Erythroblast (primary cell): ENCODE data around the gene GPHN.

ENCODE experiments used
- GATA1 ChIP-seq: IDR thresholded peaks from 2 replicates; pipeline ENCODE4 v1.6.1; 2011; ENCODE audit warnings: low read depth, mild to moderate bottlenecking, control low read depth, low read length, moderate library complexity
- POLR2A ChIP-seq: IDR thresholded peaks from 2 replicates; pipeline ENCODE4 v1.6.1; 2011; ENCODE audit warnings: mild to moderate bottlenecking, low read length

- TF ChIP-seq POLR2A (no peak), GATA1 (no peak)
These were observed 484.8 kb downstream of the GPHN start for GRCh38 chr14:66992776-66993175.
